ENCODE measurements around the gene SPATA13.

SPATA13 gene

DNA sequence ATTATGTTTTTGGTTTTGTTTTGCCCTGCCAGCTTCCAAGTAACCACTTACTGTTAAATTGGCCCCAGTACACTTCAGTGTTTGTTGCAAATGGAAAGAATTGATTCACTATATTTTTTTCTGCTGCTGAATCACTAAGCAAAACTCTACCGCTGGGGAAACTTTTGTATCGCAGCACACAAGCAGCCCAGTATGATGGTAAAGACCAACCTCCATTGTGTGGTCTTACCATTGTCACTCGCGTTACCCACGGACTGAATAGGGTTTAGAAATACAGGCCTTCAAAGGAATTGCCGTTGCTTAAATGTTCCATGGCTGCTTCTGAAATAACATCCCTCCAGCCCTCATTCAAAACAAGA lies 7.9 kb downstream of the SPATA13 start:
- DNase-seq (ENCODE audit: low read depth, low spot score) = no peak
- ChIA-PET POLR2A (no interaction called here), CTCF (interaction anchor here (0.9 kb wide), 1 partner anchor 116 kb away, joined by 3 read pairs; no protein-coding TSS in a partner anchor)
- H3K4me3 ChIP-seq (ENCODE audit: low read depth, low read length) = no peak overlapping the region
- TF ChIP-seq CTCF (IDR thresholded peaks at IDR 0.05; ENCODE audit: insufficient read depth, low read length, missing control alignments) = no peak

- ChIA-PET CTCF (interaction anchor here (0.9 kb wide), 1 partner anchor 116 kb away, joined by 3 read pairs; no protein-coding TSS in a partner anchor), POLR2A (no interaction called here)
- no peak for DNase-seq (ENCODE audit: low read depth, low spot score)
- TF ChIP-seq CTCF (IDR thresholded peaks at IDR 0.05; ENCODE audit: insufficient read depth, low read length, missing control alignments) = no peak
- no peak overlapping the region for H3K4me3 ChIP-seq (ENCODE audit: low read depth, low read length)
Observed at GRCh38 chr13:24168979-24169378, 8.5 kb downstream of the SPATA13 start.

GRCh38 chr13:24172071-24172470 lies 11.6 kb downstream of the SPATA13 start:
- ChIA-PET CTCF (no interaction called here), POLR2A (no interaction called here)
- no peak for DNase-seq (ENCODE audit: low read depth, low spot score)
- no peak overlapping the region for H3K4me3 ChIP-seq (ENCODE audit: low read depth, low read length)
- TF ChIP-seq CTCF (IDR thresholded peaks at IDR 0.05; ENCODE audit: insufficient read depth, low read length, missing control alignments) = no peak

DNA sequence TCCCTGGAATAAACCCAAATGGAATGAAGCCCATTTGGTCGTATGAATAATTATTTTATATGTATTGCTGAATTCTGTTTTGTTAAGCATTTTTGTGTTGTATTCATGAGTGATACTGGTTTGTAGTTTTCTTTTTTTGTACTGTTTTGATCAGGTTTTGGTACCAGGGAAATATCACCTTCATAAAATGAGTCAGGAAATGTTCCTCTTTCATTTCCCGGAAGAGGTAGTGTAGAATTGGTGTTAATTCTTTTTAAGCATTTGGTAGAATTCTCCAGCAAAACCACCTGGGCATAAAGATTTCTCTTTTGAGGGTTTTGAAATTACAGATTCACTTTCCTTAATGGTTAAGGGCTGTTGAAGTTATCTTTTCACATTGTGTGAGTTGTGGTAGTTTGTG lies 13.3 kb downstream of the SPATA13 start:
- TF ChIP-seq CTCF (IDR thresholded peaks at IDR 0.05; ENCODE audit: insufficient read depth, low read length, missing control alignments) = no peak
- no peak overlapping the region for H3K4me3 ChIP-seq (ENCODE audit: low read depth, low read length)
- ChIA-PET POLR2A (no interaction called here), CTCF (no interaction called here)
- DNase-seq (ENCODE audit: low read depth, low spot score) = no peak

DNA sequence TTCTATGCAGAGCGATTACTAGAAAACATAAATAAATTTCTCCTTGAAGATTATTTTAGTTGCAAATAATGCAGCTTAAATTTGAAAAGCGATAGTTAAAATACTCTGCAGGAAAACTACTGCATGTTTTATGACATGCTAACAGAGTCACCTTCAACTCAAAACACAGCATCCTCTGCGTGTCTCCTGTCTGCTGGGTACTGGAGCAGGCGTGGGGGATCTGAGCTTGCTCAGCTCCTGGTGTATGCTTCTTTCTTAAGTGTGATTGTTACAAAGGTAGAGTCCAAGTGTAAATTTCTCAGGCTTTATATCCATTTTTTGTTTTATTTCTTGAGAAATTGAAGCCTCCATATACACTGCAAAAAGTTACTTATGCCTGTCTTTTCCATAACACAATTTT lies 15.3 kb downstream of the SPATA13 start:
- H3K4me3 ChIP-seq (ENCODE audit: low read depth, low read length) = no peak overlapping the region
- no peak for DNase-seq (ENCODE audit: low read depth, low spot score)
- ChIA-PET CTCF (interaction anchor here (1.0 to 1.5 kb wide), 2 partner anchors 9 to 156 kb away, joined by 4 to 5 read pairs; no protein-coding TSS in a partner anchor), POLR2A (no interaction called here)
- TF ChIP-seq CTCF (IDR thresholded peaks at IDR 0.05; ENCODE audit: insufficient read depth, low read length, missing control alignments) = no peak

- CTCF ChIA-PET = no interaction called here
- TF ChIP-seq CTCF (IDR thresholded peaks at IDR 0.05; ENCODE audit: insufficient read depth, low read length, missing control alignments) = no peak
- H3K4me3 ChIP-seq (ENCODE audit: low read depth, low read length) = no peak overlapping the region
- no peak for DNase-seq (ENCODE audit: low read depth, low spot score)
- POLR2A ChIA-PET = no interaction called here
Observed at GRCh38 chr13:24176351-24177101, 16.0 kb downstream of the SPATA13 start.

Data from AG04449 (cell line).